GM21576 (cell line): ENCODE measurements around the gene PRPF19.

Experiments
- ATAC-seq: cut with Tn5 transposase; IDR thresholded peaks from one replicate; pipeline ENCODE4 v1.9.1; 2021; ENCODE audit warnings: mild to moderate bottlenecking, moderate library complexity; ENCODE audit not compliant: unreplicated experiment

PRPF19 gene

GRCh38 chr11:60862171-60862570 is 44.2 kb downstream of the PRPF19 start:
- ATAC-seq, result no peak

GRCh38 chr11:60860943-60861342 is 45.4 kb downstream of the PRPF19 start:
- ATAC-seq, result no peak

- no peak for ATAC-seq
Observed at GRCh38 chr11:60859616-60860250, 46.7 kb downstream of the PRPF19 start.

- no peak for ATAC-seq
Observed at GRCh38 chr11:60858731-60859464, 47.5 kb downstream of the PRPF19 start.

- no peak for ATAC-seq
Observed at GRCh38 chr11:60858236-60858635, 48.1 kb downstream of the PRPF19 start.

GRCh38 chr11:60857378-60858232 is 48.8 kb downstream of the PRPF19 start:
- ATAC-seq, result no peak

GRCh38 chr11:60855726-60856633 is 50.4 kb downstream of the PRPF19 start, which contains the start of gene PTGDR2:
PTGDR2 (minus strand) TSS chr11:60855950; CDS start chr11:60853722, 2,228 bp downstream.
- no peak for ATAC-seq

GRCh38 chr11:60854847-60855725 is 51.3 kb downstream of the PRPF19 start:
- ATAC-seq, result no peak

GRCh38 chr11:60854140-60854846 is 52.1 kb downstream of the PRPF19 start:
- ATAC-seq, result no peak

- no peak for ATAC-seq
Observed at GRCh38 chr11:60852982-60853950, 53.1 kb downstream of the PRPF19 start.

GRCh38 chr11:60852117-60852981 is 54.0 kb downstream of the PRPF19 start:
- no peak for ATAC-seq

- no peak for ATAC-seq
Observed at GRCh38 chr11:60851327-60852104, 54.9 kb downstream of the PRPF19 start.

GRCh38 chr11:60849641-60850520 is 56.5 kb downstream of the PRPF19 start:
- no peak for ATAC-seq

GRCh38 chr11:60848714-60849151 is 57.7 kb downstream of the PRPF19 start:
- ATAC-seq, result no peak

- ATAC-seq, result no peak
Observed at GRCh38 chr11:60847896-60848295, 58.5 kb downstream of the PRPF19 start.
